GM12878 (cell line): ENCODE measurements around the gene PLSCR4.

ENCODE experiments used
- CBFB ChIP-seq: IDR thresholded peaks from 2 replicates; pipeline ENCODE4 v1.6.1; 2016; ENCODE audit warnings: antibody characterized with exemption, low read depth
- CTCF ChIP-seq, 3 experiments: IDR thresholded peaks in 2 of 3; conservative IDR thresholded peaks in 1 of 3; 2 replicates each; pipeline ENCODE4 v1.5.1; 2011; ENCODE audit warnings: low read depth in 3 of 3, low read length in 3 of 3, mild to moderate bottlenecking in 3 of 3, control low read depth in 2 of 3, moderate library complexity in 2 of 3, inconsistent platforms in 1 of 3, mixed read lengths in 1 of 3; ENCODE audit not compliant: control insufficient read depth in 2 of 3, insufficient read depth in 1 of 3; ENCODE audit errors: extremely low read depth in 1 of 3
- RBBP5 ChIP-seq: fragments of 200-600 bp; sonication (generic); conservative IDR thresholded peaks from 2 replicates; pipeline ENCODE4 v1.6.1; 2016
- RELA ChIP-seq: fragments of 450-650 bp; IDR thresholded peaks from 2 replicates; pipeline ENCODE4 v1.8.0; 2014; ENCODE audit warnings: borderline replicate concordance; ENCODE audit not compliant: partially characterized antibody

DNA sequence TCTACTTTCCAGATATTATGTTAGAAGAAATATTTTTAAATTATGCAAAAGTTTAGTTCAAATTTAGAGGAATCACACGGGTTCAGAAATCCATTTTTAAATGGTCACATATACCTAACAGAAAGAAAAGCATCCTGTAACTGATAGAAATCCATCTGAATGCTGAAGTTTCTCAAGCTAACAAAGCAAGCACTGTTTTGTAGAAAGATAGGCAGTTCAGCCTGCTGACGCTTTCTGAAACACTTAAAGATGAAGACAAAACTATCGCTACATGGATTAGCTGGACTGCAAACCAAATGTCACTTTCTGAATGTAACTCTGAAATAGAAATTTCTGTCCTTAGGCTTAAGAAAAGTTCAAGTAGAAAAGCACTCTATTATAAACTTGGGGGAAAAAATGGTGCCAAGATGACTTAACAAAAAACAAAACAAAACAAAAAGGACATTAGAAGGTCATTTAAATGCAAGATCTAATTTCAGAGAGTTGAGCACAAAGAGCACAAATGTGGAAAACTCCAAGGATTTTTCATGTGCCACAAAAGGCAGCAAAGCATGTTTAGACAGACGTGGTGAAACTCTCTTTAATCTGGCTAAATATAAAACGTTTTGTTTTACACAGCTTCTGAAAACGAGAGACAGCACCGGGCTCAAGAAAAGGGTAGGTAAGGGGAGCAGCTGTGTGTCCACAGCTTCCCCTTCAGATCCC, 91.1 kb downstream of the PLSCR4 start:
- TF ChIP-seq CBFB (no peak), RELA (no peak), CTCF (IDR thresholded peaks at IDR 0.05 in 2 of 3, conservative IDR thresholded peaks at IDR 0.05 in 1 of 3; ENCODE audit: control insufficient read depth in 2 of 3, extremely low read depth in 1 of 3, insufficient read depth in 1 of 3, low read depth in 3 of 3, low read length in 3 of 3) (no peak), RBBP5 (no peak)
